B cell (primary cell): ENCODE data around the gene KRT80. TPM values are rescaled to one million over a fixed set of nuclear protein-coding genes. Genes with fewer than 3 reads are reported as not detected.

Experiments
- ATAC-seq: fragments of 200-7000 bp; cut with Tn5 transposase; one replicate; pipeline ENCODE4 v1.10.0; 2021; ENCODE audit warnings: low read depth, mild to moderate bottlenecking, moderate number of reproducible peaks, moderate library complexity
- CTCF ChIA-PET: fragments of 350-600 bp; sonication (Branson Sonifier 250); formaldehyde crosslinking; loops from one replicate; lab custom pipeline; 2021; ENCODE audit warnings: antibody characterized with exemption, inconsistent platforms; lab: Charles Lee
- POLR2A ChIA-PET: fragments of 350-600 bp; sonication (Branson Sonifier 250); formaldehyde crosslinking; loops from one replicate; lab custom pipeline; 2021; ENCODE audit warnings: antibody characterized with exemption; lab: Charles Lee
- DNase-seq: peaks from one replicate; pipeline ENCODE4 v3.0.0; 2013
- H2AFZ ChIP-seq: 2 replicates; pipeline ENCODE4 v1.6.1; 2012; ENCODE audit warnings: mild to moderate bottlenecking, low read depth, low read length; ENCODE audit not compliant: insufficient read depth, poor library complexity, severe bottlenecking
- H3K27ac ChIP-seq, 2 donors: 1 replicate in 1 of 2; 2 replicates in 1 of 2; pipeline ENCODE4 v1.5.1; 2012 to 2013; ENCODE audit warnings: low read length in 2 of 2, mild to moderate bottlenecking in 2 of 2, moderate library complexity in 1 of 2
- H3K27me3 ChIP-seq, 4 experiments: fragments of 200-600 bp in 1 of 4; sonication (generic) in 1 of 4; replicated peaks in 1 of 4; 1 replicate in 2 of 4; 2 replicates in 2 of 4; pipeline versions ENCODE4 v1.6.1 to v1.7.0; 2013 to 2016; ENCODE audit warnings: low read length in 3 of 4, mild to moderate bottlenecking in 2 of 4, mixed read lengths in 1 of 4, moderate library complexity in 1 of 4; ENCODE audit not compliant: insufficient read depth in 4 of 4, control insufficient read depth in 3 of 4; ENCODE audit errors: control extremely low read depth in 1 of 4
- H3K36me3 ChIP-seq, 2 experiments: replicated peaks in 1 of 2; 1 replicate in 1 of 2; 2 replicates in 1 of 2; pipeline versions ENCODE4 v1.6.1 to v1.7.1; 2013; ENCODE audit warnings: low read length in 1 of 2; ENCODE audit not compliant: insufficient read depth in 2 of 2, control insufficient read depth in 1 of 2; ENCODE audit errors: control extremely low read depth in 1 of 2, extremely low read depth in 1 of 2
- H3K4me1 ChIP-seq, 2 donors: fragments of 200-600 bp in 1 of 2; sonication (generic) in 1 of 2; 1 replicate in 1 of 2; 2 replicates in 1 of 2; pipeline versions ENCODE4 v1.5.1 to v1.6.1; 2013 to 2017; ENCODE audit warnings: low read length in 2 of 2; ENCODE audit not compliant: control insufficient read depth in 2 of 2, insufficient read depth in 2 of 2
- H3K4me2 ChIP-seq: replicated peaks from 2 replicates; pipeline ENCODE3; 2012; ENCODE audit warnings: mild to moderate bottlenecking, low read depth, low read length; ENCODE audit not compliant: poor library complexity, severe bottlenecking
- H3K4me3 ChIP-seq, 5 experiments: fragments of 200-600 bp in 1 of 5; sonication (generic) in 1 of 5; 1 replicate in 3 of 5; 2 replicates in 2 of 5; pipeline versions ENCODE4 v1.5.1 to v1.7.0; 2011 to 2016; ENCODE audit warnings: low read length in 4 of 5, mild to moderate bottlenecking in 4 of 5, low read depth in 2 of 5, control low read depth in 1 of 5, moderate library complexity in 1 of 5; ENCODE audit not compliant: insufficient read depth in 1 of 5; ENCODE audit errors: control extremely low read depth in 1 of 5, extremely low read depth in 1 of 5
- H3K79me2 ChIP-seq: fragments of 200-600 bp; sonication (generic); one replicate; pipeline ENCODE4 v1.6.0; 2016; ENCODE audit warnings: low read length; ENCODE audit not compliant: control insufficient read depth, insufficient read depth
- H3K9ac ChIP-seq: fragments of 200-600 bp; sonication (generic); 2 replicates; pipeline ENCODE4 v1.6.1; 2017; ENCODE audit warnings: mild to moderate bottlenecking, low read length, moderate library complexity
- H3K9me3 ChIP-seq, 3 donors: one replicate each; pipeline versions ENCODE4 v1.6.1 to v1.7.1; 2013; ENCODE audit warnings: low read length in 2 of 3; ENCODE audit not compliant: control insufficient read depth in 2 of 3, insufficient read depth in 1 of 3; ENCODE audit errors: control extremely low read depth in 1 of 3
- H4K20me1 ChIP-seq: 2 replicates; pipeline ENCODE4 v1.6.0; 2012; ENCODE audit warnings: mild to moderate bottlenecking, low read length; ENCODE audit not compliant: insufficient read depth, control insufficient read depth, poor library complexity, severe bottlenecking
- H3K27ac Mint-ChIP-seq: one replicate; pipeline ENCODE4 v1.8.0; 2021; ENCODE audit warnings: mixed read lengths
- H3K27me3 Mint-ChIP-seq: one replicate; pipeline ENCODE4 v1.8.0; 2021; ENCODE audit warnings: mixed read lengths
- H3K4me1 Mint-ChIP-seq: one replicate; pipeline ENCODE4 v1.8.0; 2021; ENCODE audit warnings: mixed read lengths
- H3K4me3 Mint-ChIP-seq: one replicate; pipeline ENCODE4 v1.8.0; 2021; ENCODE audit warnings: mixed read lengths
- H3K9me3 Mint-ChIP-seq: one replicate; pipeline ENCODE4 v1.8.0; 2022; ENCODE audit warnings: mixed read lengths; ENCODE audit not compliant: insufficient read depth
- EZH2 ChIP-seq: IDR thresholded peaks from 2 replicates; pipeline ENCODE4 v1.6.1; 2012; ENCODE audit warnings: borderline replicate concordance, low read depth, mild to moderate bottlenecking, moderate library complexity, low read length; ENCODE audit not compliant: insufficient read depth, poor library complexity, severe bottlenecking
- WGBS: methylation state at CpG from one replicate; pipeline ENCODE4 v1.1.5; 2013; ENCODE audit warnings: missing lambda C conversion rate; ENCODE audit not compliant: insufficient coverage; 5-methylcytosine and 5-hydroxymethylcytosine counted together
- intact Hi-C: fragments of 100-400 bp; cut with micrococcal nuclease; formaldehyde crosslinking; loops from one replicate; pipeline ENCODE4 v1.10.0; 2022
- polyA plus RNA-seq: library from polyadenylated mRNA; depleted of rRNA; stranded (reverse); fragments of >200 nt; gene quantifications from 2 replicates; pipeline ENCODE4 v1.2.3, GENCODE V29; 2012
- total RNA-seq, 2 donors: library from RNA; stranded (reverse); fragments of 120-200 nt in 1 of 2; gene quantifications; 1 replicate in 1 of 2; 2 replicates in 1 of 2; pipeline versions ENCODE4 v1.2.3 to v1.2.4, GENCODE V29; 2013 to 2022
- TF ChIP-seq, protein P1 (sequence below): fragments of 200-600 bp; IDR thresholded peaks from one replicate; pipeline ENCODE4 v1.8.0; 2022; ENCODE audit warnings: antibody characterized with exemption, mild to moderate bottlenecking

The KRT80 gene
- total and polyA plus RNA-seq, 2 donors (not counting 1 experiment from before 2014, with no cell fraction given) = not detected

DNA sequence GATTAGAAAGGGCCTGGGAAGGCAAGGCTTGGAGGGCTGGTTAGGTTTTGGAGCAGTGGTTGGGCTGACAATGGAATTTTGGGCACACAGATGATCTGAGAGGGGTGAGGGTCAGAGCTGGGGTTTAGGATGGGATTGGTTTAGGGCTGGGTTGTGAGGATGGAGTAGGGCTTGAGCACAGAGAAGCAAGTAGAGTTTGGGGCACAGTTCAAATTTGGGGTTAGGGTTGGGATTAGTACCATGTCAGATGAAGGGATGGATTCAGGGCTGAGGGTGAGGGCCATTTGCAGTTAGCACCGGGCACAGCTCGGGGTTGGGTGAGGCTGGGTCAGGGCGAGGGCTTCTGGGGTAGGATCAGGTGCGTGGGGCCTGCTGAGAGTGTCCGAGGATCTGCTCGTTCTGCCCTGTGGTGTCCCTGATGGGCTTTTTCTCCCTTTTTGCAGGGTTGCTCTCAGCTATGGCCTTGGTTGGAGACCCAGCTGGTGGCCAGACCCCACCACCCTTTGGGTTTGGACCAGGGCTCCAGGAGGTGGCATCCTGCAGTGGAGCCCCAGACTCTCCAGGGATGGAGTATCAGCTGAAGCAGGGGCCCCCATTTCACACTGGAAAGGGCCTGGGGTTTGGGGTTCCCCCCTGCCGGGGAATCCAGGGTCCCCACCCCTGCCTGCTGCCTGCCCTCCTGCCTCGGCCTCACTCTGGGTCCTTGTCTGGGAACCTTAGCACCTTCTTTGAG, 45.6 kb downstream of the KRT80 start:
- no peaks in the 10 kb centered on the region for H3K9me3 ChIP-seq
- no peaks in the 10 kb centered on the region for H3K36me3 ChIP-seq
- TF ChIP-seq, protein P1, sequence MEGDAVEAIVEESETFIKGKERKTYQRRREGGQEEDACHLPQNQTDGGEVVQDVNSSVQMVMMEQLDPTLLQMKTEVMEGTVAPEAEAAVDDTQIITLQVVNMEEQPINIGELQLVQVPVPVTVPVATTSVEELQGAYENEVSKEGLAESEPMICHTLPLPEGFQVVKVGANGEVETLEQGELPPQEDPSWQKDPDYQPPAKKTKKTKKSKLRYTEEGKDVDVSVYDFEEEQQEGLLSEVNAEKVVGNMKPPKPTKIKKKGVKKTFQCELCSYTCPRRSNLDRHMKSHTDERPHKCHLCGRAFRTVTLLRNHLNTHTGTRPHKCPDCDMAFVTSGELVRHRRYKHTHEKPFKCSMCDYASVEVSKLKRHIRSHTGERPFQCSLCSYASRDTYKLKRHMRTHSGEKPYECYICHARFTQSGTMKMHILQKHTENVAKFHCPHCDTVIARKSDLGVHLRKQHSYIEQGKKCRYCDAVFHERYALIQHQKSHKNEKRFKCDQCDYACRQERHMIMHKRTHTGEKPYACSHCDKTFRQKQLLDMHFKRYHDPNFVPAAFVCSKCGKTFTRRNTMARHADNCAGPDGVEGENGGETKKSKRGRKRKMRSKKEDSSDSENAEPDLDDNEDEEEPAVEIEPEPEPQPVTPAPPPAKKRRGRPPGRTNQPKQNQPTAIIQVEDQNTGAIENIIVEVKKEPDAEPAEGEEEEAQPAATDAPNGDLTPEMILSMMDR = no peak
- no peak for TF ChIP-seq EZH2
- no peaks in the 10 kb centered on the region for H3K9me3 Mint-ChIP-seq
- ChIA-PET POLR2A (no interaction called here), CTCF (no interaction called here)
- H3K9ac ChIP-seq = no peak overlapping the region
- ATAC-seq (no peak), DNase-seq (no peak)
- no peaks in the 10 kb centered on the region for H4K20me1 ChIP-seq
- peaks cover 0 to 1% (median 0%) of the 10 kb centered on the region in 4 experiments for H3K27me3 ChIP-seq
- no peak overlapping the region for H3K27ac ChIP-seq
- 89% methylated on average over 8 of the region's 8 CpGs for WGBS
- no peaks in the 10 kb centered on the region for H3K79me2 ChIP-seq
- intact Hi-C loops = no loop called here
- H3K4me2 ChIP-seq = no peak overlapping the region
- peaks cover under 1% of the 10 kb centered on the region for H3K4me1 Mint-ChIP-seq
- no peak overlapping the region for H3K27ac Mint-ChIP-seq
- no peaks in the 10 kb centered on the region for H3K4me1 ChIP-seq
- H3K27me3 Mint-ChIP-seq = peaks cover 7% of the 10 kb centered on the region
- H3K4me3 Mint-ChIP-seq = no peak overlapping the region
- no peak overlapping the region for H3K4me3 ChIP-seq
- no peak overlapping the region for H2AFZ ChIP-seq
